ENCODE results near the gene FAM171A2. TPM values are rescaled to one million over a fixed set of nuclear protein-coding genes. Genes with fewer than 3 reads are reported as not detected.

FAM171A2 gene
- polyA plus RNA-seq, 3 donors: not detected

GRCh38 chr17:44356241-44356640 is 7.4 kb downstream of the FAM171A2 start:
- Mint-ChIP-seq H3K4me1 (peaks cover 14% of the 10 kb centered on the region), H3K4me3 (no peak overlapping the region), H3K9me3 (peaks cover 0 to 4% (median 0%) of the 10 kb centered on the region in 7 donors), H3K27me3 (ENCODE audit: low read depth in 3 of 3) (peaks cover 16 to 46% (median 18%) of the 10 kb centered on the region in 3 donors), H3K36me3 (peaks cover 19 to 20% of the 10 kb centered on the region in 2 donors), H3K27ac (no peak overlapping the region)
- no peak for DNase-seq
- H3K9me3 ChIP-seq (replicated peaks in 1 of 2; ENCODE audit: control insufficient read depth in 1 of 2, insufficient read depth in 1 of 2, low read length in 2 of 2): no peaks in the 10 kb centered on the region
- no peak overlapping the region for H3K9ac ChIP-seq (ENCODE audit: insufficient read depth, low read length, poor library complexity, severe bottlenecking)
- peaks cover 0 to 18% of the 10 kb centered on the region in 2 donors for H3K27me3 ChIP-seq (ENCODE audit: control insufficient read depth in 2 of 2, insufficient read depth in 2 of 2, low read length in 2 of 2)
- intact Hi-C loops (cut with micrococcal nuclease): no loop called here
- H3K4me1 ChIP-seq (ENCODE audit: control insufficient read depth in 1 of 2, insufficient read depth in 2 of 2, low read length in 2 of 2): peaks cover 5 to 27% of the 10 kb centered on the region in 2 donors
- H3K4me2 ChIP-seq (replicated peaks; ENCODE audit: extremely low read depth, low read length, poor library complexity, severe bottlenecking): no peak overlapping the region
- H3K79me2 ChIP-seq (ENCODE audit: insufficient read depth, low read length): no peaks in the 10 kb centered on the region
- no peak overlapping the region for H3K27ac ChIP-seq (ENCODE audit: low read depth in 1 of 2, low read length in 2 of 2)
- 92% methylated on average over 11 of the region's 11 CpGs for WGBS (ENCODE audit: insufficient coverage)
- H2AFZ ChIP-seq (ENCODE audit: insufficient read depth, low read depth, low read length, poor library complexity, severe bottlenecking): no peak overlapping the region
- no peak overlapping the region for H3K4me3 ChIP-seq (replicated peaks in 1 of 3; ENCODE audit: low read depth in 2 of 3, low read length in 3 of 3)
- peaks cover 24% of the 10 kb centered on the region for H4K20me1 ChIP-seq (ENCODE audit: insufficient read depth, low read length)
- no peak for TF ChIP-seq CTCF (IDR thresholded peaks at IDR 0.05)
- peaks cover 20 to 21% of the 10 kb centered on the region in 2 donors for H3K36me3 ChIP-seq (replicated peaks in 1 of 2; ENCODE audit: control insufficient read depth in 1 of 2, insufficient read depth in 2 of 2, low read length in 2 of 2)

GRCh38 chr17:44355642-44356099 is 8.0 kb downstream of the FAM171A2 start:
- H3K36me3 Mint-ChIP-seq: peaks cover 24 to 26% of the 10 kb centered on the region in 2 donors
- intact Hi-C loops (cut with micrococcal nuclease): no loop called here
- H3K27ac Mint-ChIP-seq: peak overlapping the region in 1 of 7 donors; percentile 53

More at GRCh38 chr17:44355642-44356099, 8.0 kb downstream of the FAM171A2 start:
- H3K9ac ChIP-seq (ENCODE audit: insufficient read depth, low read length, poor library complexity, severe bottlenecking): no peak overlapping the region
- peaks cover 11 to 40% (median 12%) of the 10 kb centered on the region in 3 donors for H3K27me3 Mint-ChIP-seq (ENCODE audit: low read depth in 3 of 3)
- DNase-seq: no peak
- peak overlapping the region in 1 of 2 donors; percentile 51 for H3K4me3 Mint-ChIP-seq
- peaks cover 0 to 4% (median 0%) of the 10 kb centered on the region in 7 donors for H3K9me3 Mint-ChIP-seq
- peaks cover 30% of the 10 kb centered on the region for H4K20me1 ChIP-seq (ENCODE audit: insufficient read depth, low read length)
- no peak overlapping the region for H2AFZ ChIP-seq (ENCODE audit: insufficient read depth, low read depth, low read length, poor library complexity, severe bottlenecking)
- no peak overlapping the region for H3K27ac ChIP-seq (ENCODE audit: low read depth in 1 of 2, low read length in 2 of 2)
- peaks cover 5 to 27% of the 10 kb centered on the region in 2 donors for H3K4me1 ChIP-seq (ENCODE audit: control insufficient read depth in 1 of 2, insufficient read depth in 2 of 2, low read length in 2 of 2)
- peaks cover 0 to 13% of the 10 kb centered on the region in 2 donors for H3K27me3 ChIP-seq (ENCODE audit: control insufficient read depth in 2 of 2, insufficient read depth in 2 of 2, low read length in 2 of 2)
- H3K4me2 ChIP-seq (replicated peaks; ENCODE audit: extremely low read depth, low read length, poor library complexity, severe bottlenecking): no peak overlapping the region
- no peak for TF ChIP-seq CTCF (IDR thresholded peaks at IDR 0.05)
- no peak overlapping the region for H3K4me3 ChIP-seq (replicated peaks in 1 of 3; ENCODE audit: low read depth in 2 of 3, low read length in 3 of 3)
- no peaks in the 10 kb centered on the region for H3K9me3 ChIP-seq (replicated peaks in 1 of 2; ENCODE audit: control insufficient read depth in 1 of 2, insufficient read depth in 1 of 2, low read length in 2 of 2)
- WGBS (ENCODE audit: insufficient coverage): 82% methylated on average over 13 of the region's 17 CpGs
- peaks cover under 1% of the 10 kb centered on the region for H3K79me2 ChIP-seq (ENCODE audit: insufficient read depth, low read length)
- peaks cover 16% of the 10 kb centered on the region for H3K4me1 Mint-ChIP-seq
- peaks cover 26 to 27% of the 10 kb centered on the region in 2 donors for H3K36me3 ChIP-seq (replicated peaks in 1 of 2; ENCODE audit: control insufficient read depth in 1 of 2, insufficient read depth in 2 of 2, low read length in 2 of 2)

All from CD14-positive monocyte (primary cell).